ENCODE measurements around the gene GATB. TPM values are rescaled to one million over a fixed set of nuclear protein-coding genes. Genes with fewer than 3 reads are reported as not detected.

The GATB gene
- total RNA-seq, 4 donors from 2014 or later: 19.6 to 28.9 (median 23.8) TPM

GRCh38 chr4:151653548-151653918 lies 107.3 kb downstream of the GATB start:
- no peaks in the 10 kb centered on the region for H3K27me3 ChIP-seq

GRCh38 chr4:151652841-151653547 lies 107.8 kb downstream of the GATB start:
- H3K9me3 ChIP-seq: no peaks in the 10 kb centered on the region
- DNase-seq: no peak
- H3K4me3 ChIP-seq: no peak overlapping the region
- H3K4me1 ChIP-seq: no peaks in the 10 kb centered on the region
- peaks cover 0 to 19% (median 0%) of the 10 kb centered on the region in 3 donors for H3K36me3 ChIP-seq
- TF ChIP-seq CTCF (IDR thresholded peaks at IDR 0.05) (no peak), POLR2A (IDR thresholded peaks at IDR 0.05) (no peak)
- H3K27me3 ChIP-seq: no peaks in the 10 kb centered on the region
- no peak overlapping the region for H3K27ac ChIP-seq

More at GRCh38 chr4:151653548-151653918, 107.3 kb downstream of the GATB start:
- no peak for DNase-seq
- Histone ChIP-seq H3K9me3 (no peaks in the 10 kb centered on the region), H3K27ac (no peak overlapping the region), H3K4me3 (no peak overlapping the region), H3K36me3 (peaks cover 0 to 19% (median 0%) of the 10 kb centered on the region in 3 donors), H3K4me1 (no peaks in the 10 kb centered on the region)
- TF ChIP-seq POLR2A (IDR thresholded peaks at IDR 0.05): no peak
- TF ChIP-seq CTCF (IDR thresholded peaks at IDR 0.05): no peak

- Histone ChIP-seq H3K27me3 (no peaks in the 10 kb centered on the region), H3K36me3 (peaks cover 0 to 12% (median 0%) of the 10 kb centered on the region in 3 donors), H3K27ac (no peak overlapping the region), H3K9me3 (no peaks in the 10 kb centered on the region), H3K4me1 (no peaks in the 10 kb centered on the region), H3K4me3 (no peak overlapping the region)
- DNase-seq: no peak
- no peak for TF ChIP-seq CTCF (IDR thresholded peaks at IDR 0.05)
- no peak for TF ChIP-seq POLR2A (IDR thresholded peaks at IDR 0.05)
These were observed 109.3 kb downstream of the GATB start for GRCh38 chr4:151651496-151651895.

- Histone ChIP-seq H3K27me3 (no peaks in the 10 kb centered on the region), H3K9me3 (no peaks in the 10 kb centered on the region), H3K36me3 (peaks cover 0 to 10% (median 0%) of the 10 kb centered on the region in 3 donors), H3K27ac (no peak overlapping the region), H3K4me3 (no peak overlapping the region), H3K4me1 (no peaks in the 10 kb centered on the region)
- TF ChIP-seq POLR2A (IDR thresholded peaks at IDR 0.05) (no peak), CTCF (IDR thresholded peaks at IDR 0.05) (no peak)
- no peak for DNase-seq
These were observed 111.3 kb downstream of the GATB start for GRCh38 chr4:151649479-151649878.

- Histone ChIP-seq H3K4me1 (no peaks in the 10 kb centered on the region), H3K4me3 (no peak overlapping the region), H3K27ac (no peak overlapping the region), H3K36me3 (peaks cover 0 to 10% (median 0%) of the 10 kb centered on the region in 3 donors), H3K9me3 (no peaks in the 10 kb centered on the region), H3K27me3 (no peaks in the 10 kb centered on the region)
- DNase-seq: no peak
- no peak for TF ChIP-seq POLR2A (IDR thresholded peaks at IDR 0.05)
- no peak for TF ChIP-seq CTCF (IDR thresholded peaks at IDR 0.05)
These were observed 114.5 kb downstream of the GATB start for GRCh38 chr4:151646322-151646721.

All from Peyer's patch (tissue), 4 donors.